Caco-2 (cell line): ENCODE data around the gene RUNX1. TPM values are rescaled to one million over a fixed set of nuclear protein-coding genes. Genes with fewer than 3 reads are reported as not detected.

ENCODE experiments used
- BruUV-seq: library from RNA; stranded (reverse); fragments of 400-500 nt; replicated peaks from 2 replicates; lab custom pipeline; 2021; lab: Mats Ljungman, UMichigan
- CTCF ChIA-PET: fragments of 300-600 bp; sonication (Branson Sonifier 250); formaldehyde crosslinking; loops from one replicate; lab custom pipeline; 2022; ENCODE audit warnings: antibody characterized with exemption; lab: Charles Lee
- POLR2A ChIA-PET: fragments of 300-600 bp; sonication (Branson Sonifier 250); formaldehyde crosslinking; loops from one replicate; lab custom pipeline; 2022; ENCODE audit warnings: antibody characterized with exemption; lab: Charles Lee
- DNase-seq, 2 experiments: peaks; one replicate each; pipeline versions ENCODE4 v3.0.0 to v3.0.0-alpha.2; 2020 to 2022
- H3K27me3 ChIP-seq: replicated peaks from 2 replicates; pipeline ENCODE4 v1.6.0; 2011; ENCODE audit warnings: low read length; ENCODE audit not compliant: control insufficient read depth, insufficient read depth
- H3K36me3 ChIP-seq: 2 replicates; pipeline ENCODE4 v1.5.1; 2011; ENCODE audit warnings: low read length; ENCODE audit not compliant: control insufficient read depth, insufficient read depth
- H3K4me1 ChIP-seq: fragments of 250-450 bp; sonication (Bioruptor Pico); 2 replicates; pipeline ENCODE4 v1.5.1; 2020; ENCODE audit warnings: mild to moderate bottlenecking
- H3K4me3 ChIP-seq: 2 replicates; pipeline ENCODE4 v1.5.1; 2011; ENCODE audit warnings: low read depth, mild to moderate bottlenecking, control low read depth, low read length
- H3K9me3 ChIP-seq: fragments of 250-450 bp; sonication (Bioruptor Pico); 2 replicates; pipeline ENCODE4 v1.5.1; 2020; ENCODE audit warnings: mild to moderate bottlenecking, moderate library complexity
- H3K27ac Mint-ChIP-seq: one replicate; pipeline ENCODE4 v1.8.0; 2022; ENCODE audit warnings: mixed read lengths; ENCODE audit not compliant: unreplicated experiment
- H3K27me3 Mint-ChIP-seq: one replicate; pipeline ENCODE4 v1.8.0; 2022; ENCODE audit warnings: mixed read lengths; ENCODE audit not compliant: insufficient read depth, unreplicated experiment
- H3K36me3 Mint-ChIP-seq: one replicate; pipeline ENCODE4 v1.8.0; 2022; ENCODE audit warnings: mild to moderate bottlenecking, mixed read lengths; ENCODE audit not compliant: insufficient read depth, unreplicated experiment
- H3K4me1 Mint-ChIP-seq: one replicate; pipeline ENCODE4 v1.8.0; 2022; ENCODE audit warnings: low read depth, mixed read lengths; ENCODE audit not compliant: unreplicated experiment
- H3K4me3 Mint-ChIP-seq: one replicate; pipeline ENCODE4 v1.8.0; 2022; ENCODE audit warnings: mild to moderate bottlenecking, moderate library complexity, mixed read lengths; ENCODE audit not compliant: unreplicated experiment
- H3K9me3 Mint-ChIP-seq: one replicate; pipeline ENCODE4 v1.8.0; 2022; ENCODE audit warnings: mixed read lengths; ENCODE audit not compliant: unreplicated experiment
- CTCF ChIP-seq, 2 experiments: fragments of 200-600 bp in 1 of 2; IDR thresholded peaks; 1 replicate in 1 of 2; 2 replicates in 1 of 2; pipeline versions ENCODE4 v1.5.1 to v1.8.0; 2011 to 2022; ENCODE audit warnings: antibody characterized with exemption in 1 of 2, control low read depth in 1 of 2, inconsistent platforms in 1 of 2, low read depth in 1 of 2, low read length in 1 of 2, mild to moderate bottlenecking in 1 of 2, moderate library complexity in 1 of 2; ENCODE audit not compliant: insufficient read depth in 1 of 2, severe bottlenecking in 1 of 2, unreplicated experiment in 1 of 2
- intact Hi-C: fragments of 100-400 bp; cut with micrococcal nuclease; formaldehyde crosslinking; loops from one replicate; pipeline ENCODE4 v1.10.0; 2022; ENCODE audit not compliant: unreplicated experiment
- total RNA-seq: library from RNA; stranded (reverse); gene quantifications from 2 replicates; pipeline ENCODE4 v1.2.3, GENCODE V29; 2022

Gene RUNX1
- total RNA-seq, 1 experiment from 2014 or later: 11.7 TPM

- H3K27ac Mint-ChIP-seq: no peak overlapping the region
- ChIA-PET POLR2A (no interaction called here), CTCF (no interaction called here)
- Histone ChIP-seq H3K4me3 (no peak overlapping the region), H3K36me3 (no peaks in the 10 kb centered on the region), H3K4me1 (peaks cover 11% of the 10 kb centered on the region; the same call in 1 of the 2 replicates), H3K27me3 (no peaks in the 10 kb centered on the region), H3K9me3 (no peaks in the 10 kb centered on the region)
- intact Hi-C loops: no loop called here
- H3K4me3 Mint-ChIP-seq: no peak overlapping the region
- DNase-seq: no peak
- H3K36me3 Mint-ChIP-seq: peaks cover 6% of the 10 kb centered on the region
- no peaks in the 10 kb centered on the region for H3K27me3 Mint-ChIP-seq
- H3K4me1 Mint-ChIP-seq: peaks cover 23% of the 10 kb centered on the region
- no TSS peak for BruUV-seq
- no peak for TF ChIP-seq CTCF (IDR thresholded peaks at IDR 0.05; ENCODE audit: insufficient read depth in 1 of 2, low read depth in 1 of 2, low read length in 1 of 2, severe bottlenecking in 1 of 2, unreplicated experiment in 1 of 2)
- peaks cover 11% of the 10 kb centered on the region for H3K9me3 Mint-ChIP-seq
Observed at GRCh38 chr21:34810786-34811185, 238.3 kb downstream of the RUNX1 start.

GRCh38 chr21:34809822-34810221, 239.3 kb downstream of the RUNX1 start:
- POLR2A ChIA-PET: no interaction called here
- Mint-ChIP-seq H3K36me3 (peaks cover 6% of the 10 kb centered on the region), H3K27ac (no peak overlapping the region), H3K4me1 (peaks cover 16% of the 10 kb centered on the region), H3K9me3 (peaks cover 17% of the 10 kb centered on the region), H3K27me3 (no peaks in the 10 kb centered on the region), H3K4me3 (no peak overlapping the region)
- Histone ChIP-seq H3K4me1 (peaks cover 11% of the 10 kb centered on the region; the same call in 1 of the 2 replicates), H3K36me3 (no peaks in the 10 kb centered on the region), H3K9me3 (no peaks in the 10 kb centered on the region), H3K4me3 (no peak overlapping the region), H3K27me3 (no peaks in the 10 kb centered on the region)
- TF ChIP-seq CTCF (IDR thresholded peaks at IDR 0.05; ENCODE audit: insufficient read depth in 1 of 2, low read depth in 1 of 2, low read length in 1 of 2, severe bottlenecking in 1 of 2, unreplicated experiment in 1 of 2): no peak
- CTCF ChIA-PET: no interaction called here
- no peak for DNase-seq
- intact Hi-C loops: no loop called here
- no TSS peak for BruUV-seq

GRCh38 chr21:34808569-34809204, 240.4 kb downstream of the RUNX1 start:
- no peak for TF ChIP-seq CTCF (IDR thresholded peaks at IDR 0.05; ENCODE audit: insufficient read depth in 1 of 2, low read depth in 1 of 2, low read length in 1 of 2, severe bottlenecking in 1 of 2, unreplicated experiment in 1 of 2)
- peaks cover 25% of the 10 kb centered on the region for H3K9me3 Mint-ChIP-seq
- no peak for DNase-seq
- BruUV-seq: no TSS peak
- no peak overlapping the region for H3K4me3 ChIP-seq
- no peaks in the 10 kb centered on the region for H3K9me3 ChIP-seq
- no peak overlapping the region for H3K4me3 Mint-ChIP-seq
- H3K36me3 ChIP-seq: no peaks in the 10 kb centered on the region
- ChIA-PET CTCF (no interaction called here), POLR2A (no interaction called here)
- no peaks in the 10 kb centered on the region for H3K27me3 Mint-ChIP-seq
- peaks cover 13% of the 10 kb centered on the region for H3K4me1 Mint-ChIP-seq
- H3K36me3 Mint-ChIP-seq: peaks cover 11% of the 10 kb centered on the region
- no peak overlapping the region for H3K27ac Mint-ChIP-seq
- H3K27me3 ChIP-seq: no peaks in the 10 kb centered on the region
- intact Hi-C loops: no loop called here
- peaks cover 11% of the 10 kb centered on the region; the same call in 1 of the 2 replicates for H3K4me1 ChIP-seq
